HG03108 (cell line): ENCODE data around the gene CYP27B1.
"Not testable (repeated sequence)": the region's sequence is repeated elsewhere in the genome, so short reads cannot be mapped to it uniquely, and the experiment has no call there.

ENCODE experiments used
- ATAC-seq: cut with Tn5 transposase; IDR thresholded peaks from one replicate; pipeline ENCODE4 v1.9.1; 2021; ENCODE audit warnings: moderate library complexity; ENCODE audit not compliant: unreplicated experiment

Gene CYP27B1

GRCh38 chr12:57783861-57784260 lies 17.0 kb upstream of the CYP27B1 start:
- ATAC-seq: no peak

DNA sequence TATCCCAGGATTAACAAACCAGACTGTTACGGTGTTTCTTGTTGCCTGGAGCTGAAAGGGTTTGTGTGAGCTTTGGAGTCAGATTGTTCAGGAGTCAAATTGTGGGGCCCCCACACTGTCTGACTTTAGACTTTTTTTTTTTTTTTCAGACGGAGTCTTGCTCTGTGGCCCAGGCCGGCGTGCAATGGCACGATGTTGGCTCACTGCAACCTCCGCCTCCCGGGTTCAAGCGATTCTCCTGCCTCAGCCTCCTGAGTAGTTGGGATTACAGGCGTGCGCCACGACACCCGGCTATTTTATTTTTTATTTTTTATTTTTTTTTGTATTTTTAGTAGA lies 16.6 kb upstream of the CYP27B1 start:
- no peak for ATAC-seq

GRCh38 chr12:57782608-57783465 lies 16.0 kb upstream of the CYP27B1 start, which contains the start of gene TSFM:
Gene TSFM, plus strand, starts transcription at chr12:57782787. Its CDS starts 15 bp downstream, at chr12:57782802.
- peak; percentile 92 for ATAC-seq

GRCh38 chr12:57782243-57782607 lies 15.3 kb upstream of the CYP27B1 start:
- ATAC-seq: no peak

- no peak for ATAC-seq
Observed at GRCh38 chr12:57781801-57782200, 14.9 kb upstream of the CYP27B1 start.

DNA sequence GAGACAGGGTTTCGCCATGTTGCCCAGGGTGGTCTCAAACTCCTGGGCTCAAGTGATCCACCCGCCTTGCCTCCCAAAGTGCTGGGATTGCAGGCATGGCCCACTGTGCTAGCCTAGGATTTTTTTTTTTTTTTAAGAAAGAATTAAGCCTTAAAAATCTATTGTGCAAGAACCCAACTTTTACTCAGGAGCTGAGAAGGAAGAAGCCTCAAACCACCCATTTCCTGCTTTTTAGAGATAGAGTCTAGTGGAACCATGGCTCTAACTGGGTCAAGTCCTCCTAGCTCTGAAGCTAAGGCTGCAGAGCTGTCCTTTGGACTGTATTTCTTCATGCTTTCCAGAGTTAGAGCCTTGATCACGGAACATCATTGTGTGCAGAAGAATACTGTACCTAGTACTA lies 14.4 kb upstream of the CYP27B1 start:
- ATAC-seq: no peak

- no peak for ATAC-seq
Observed at GRCh38 chr12:57780284-57780897, 13.5 kb upstream of the CYP27B1 start.

GRCh38 chr12:57779736-57780135 lies 12.9 kb upstream of the CYP27B1 start:
- no peak for ATAC-seq

DNA sequence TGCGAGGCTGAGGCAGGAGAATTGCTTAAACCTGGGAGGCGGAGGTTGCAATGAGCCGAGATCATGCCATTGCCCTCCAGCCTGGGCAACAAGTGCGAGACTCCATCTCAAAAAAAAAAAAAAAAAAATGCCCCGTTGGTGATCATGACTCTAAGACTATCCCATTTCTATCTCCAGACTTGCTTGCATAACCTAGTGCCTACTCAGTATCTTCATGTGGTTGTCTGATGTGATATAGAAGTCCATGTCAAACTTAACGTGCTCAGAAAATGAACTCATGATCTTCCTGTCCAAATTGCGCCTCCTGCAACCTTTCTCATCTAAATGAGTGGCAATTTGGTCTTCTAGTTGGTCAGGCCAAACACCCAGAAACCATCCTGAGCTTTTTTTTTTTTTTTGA lies 11.0 kb upstream of the CYP27B1 start:
- ATAC-seq: no peak

- ATAC-seq: no peak
Observed at GRCh38 chr12:57777367-57777766, 10.5 kb upstream of the CYP27B1 start.

- no peak for ATAC-seq
Observed at GRCh38 chr12:57776247-57776587, 9.3 kb upstream of the CYP27B1 start.

GRCh38 chr12:57775563-57776246 lies 8.8 kb upstream of the CYP27B1 start:
- ATAC-seq: no peak

GRCh38 chr12:57775044-57775443 lies 8.2 kb upstream of the CYP27B1 start:
- no peak for ATAC-seq

DNA sequence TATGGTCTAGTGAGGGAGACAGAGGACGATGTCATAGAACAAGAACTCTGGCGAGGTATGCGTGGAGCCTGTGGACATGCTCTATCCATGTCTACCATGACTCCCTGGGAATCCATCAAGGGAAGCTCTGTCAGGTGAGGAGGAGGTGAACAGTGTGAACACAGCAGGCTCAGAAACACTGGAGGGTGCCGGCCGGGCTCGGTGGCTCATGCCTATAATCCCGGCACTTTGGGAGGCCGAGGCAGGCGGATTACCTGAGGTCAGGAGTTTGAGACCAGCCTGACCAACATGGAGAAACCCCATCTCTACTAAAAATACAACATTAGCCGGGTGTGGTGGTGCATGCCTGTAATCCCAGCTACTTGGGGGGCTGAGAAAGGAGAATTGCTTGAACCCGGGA lies 7.8 kb upstream of the CYP27B1 start:
- not testable (repeated sequence) for ATAC-seq

DNA sequence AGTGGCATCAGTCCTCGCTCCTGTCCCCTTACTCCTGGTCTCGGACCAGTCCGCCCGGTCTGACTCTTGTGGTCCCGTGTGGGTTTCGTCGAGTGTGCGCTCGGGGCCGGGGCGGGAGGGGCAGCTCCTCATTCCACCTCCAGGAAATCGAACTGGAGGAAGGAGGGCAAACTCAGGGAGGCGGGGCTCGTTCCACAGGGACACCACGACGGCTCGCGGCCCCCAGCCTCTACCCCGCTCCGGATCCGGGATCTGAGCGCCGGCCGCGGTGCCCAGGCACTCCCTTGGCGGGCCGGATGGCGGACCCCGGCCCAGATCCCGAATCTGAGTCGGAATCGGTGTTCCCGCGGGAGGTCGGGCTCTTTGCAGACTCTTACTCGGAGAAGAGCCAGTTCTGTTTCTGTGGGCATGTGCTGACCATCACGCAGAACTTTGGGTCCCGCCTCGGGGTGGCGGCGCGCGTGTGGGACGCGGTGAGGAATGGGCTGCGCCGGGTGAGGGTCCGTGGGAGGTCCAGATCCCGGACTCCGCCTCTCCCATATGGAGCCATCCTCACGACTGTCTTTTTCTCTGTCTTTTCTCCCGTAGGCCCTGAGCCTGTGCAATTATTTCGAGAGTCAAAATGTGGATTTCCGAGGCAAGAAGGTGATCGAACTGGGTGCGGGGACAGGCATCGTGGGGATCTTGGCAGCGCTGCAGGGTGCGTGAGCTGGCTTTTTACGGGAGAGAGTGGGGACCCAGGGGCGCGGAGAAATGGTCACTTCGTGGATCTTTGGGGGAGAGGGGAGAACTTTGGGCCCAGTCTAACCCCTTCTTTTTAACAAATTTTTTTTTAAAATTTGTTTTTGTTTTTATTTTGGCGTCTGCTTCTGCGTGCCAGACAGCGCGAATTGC lies 5.8 kb upstream of the CYP27B1 start, which contains the start of gene EEF1AKMT3:
Gene EEF1AKMT3 (plus strand): TSS at position 186 of the 894 bp plus-strand sequence. CDS start 111 bp downstream, at position 297.
- ATAC-seq: peak; percentile 19

DNA sequence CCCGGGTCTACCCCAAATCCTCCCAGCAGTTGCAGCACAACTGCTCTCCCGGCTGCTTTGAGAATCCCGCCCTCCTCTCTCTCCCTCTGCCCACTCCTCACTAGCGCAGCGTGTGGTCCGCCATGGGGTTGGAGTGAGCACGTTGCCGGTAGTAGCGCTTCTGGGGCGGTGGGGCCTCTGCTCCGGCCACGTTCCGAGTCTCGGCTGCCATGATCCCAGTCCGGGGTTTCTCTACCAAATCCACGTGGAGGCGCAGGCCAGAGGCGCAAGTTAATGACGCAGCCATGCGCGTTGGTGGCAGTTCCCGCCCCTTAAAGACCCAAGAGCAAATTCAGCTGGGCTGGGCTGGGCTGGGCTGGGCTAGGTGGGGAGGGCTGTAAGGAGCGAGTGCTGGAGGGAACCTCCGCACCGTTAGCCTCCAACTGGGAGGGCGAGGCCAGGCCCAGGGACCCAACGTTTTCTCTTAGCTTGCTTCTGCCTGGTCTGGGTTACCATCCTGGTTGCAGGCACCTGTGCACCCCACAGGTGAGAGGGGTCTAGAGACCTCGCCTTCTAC lies 5.1 kb upstream of the CYP27B1 start, which contains the start of gene METTL1:
Gene METTL1 (minus strand): TSS at position 233 of the 556 bp plus-strand sequence. CDS start 22 bp downstream, at position 211.
- ATAC-seq: peak; percentile 72

- ATAC-seq: peak; percentile 61
Observed at GRCh38 chr12:57771236-57771872, 4.5 kb upstream of the CYP27B1 start.

DNA sequence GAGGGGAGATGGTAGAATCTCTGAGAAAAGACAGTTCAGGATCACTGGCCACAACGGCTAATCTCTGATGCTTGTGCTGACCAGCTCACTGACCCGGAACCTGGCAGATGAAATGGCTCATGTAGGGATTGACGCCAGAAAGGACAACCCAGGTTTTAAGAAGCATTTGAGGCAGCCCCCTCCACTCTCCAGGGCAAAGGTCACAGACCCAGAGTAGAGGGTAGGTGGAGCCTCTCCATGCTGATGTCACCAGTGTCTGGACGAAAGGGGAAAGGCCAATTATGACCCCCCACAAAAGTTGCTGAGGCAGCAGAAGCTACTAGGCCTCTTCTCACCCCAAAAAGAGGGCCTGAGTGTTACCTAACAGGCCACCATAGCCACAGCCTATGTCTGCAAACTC lies 3.9 kb upstream of the CYP27B1 start:
- no peak for ATAC-seq

GRCh38 chr12:57769594-57769993 lies 2.7 kb upstream of the CYP27B1 start:
- no peak for ATAC-seq

- no peak for ATAC-seq
Observed at GRCh38 chr12:57767876-57768275, 998 bp upstream of the CYP27B1 start.
